Measurements from ENCODE around the gene IFITM2. TPM values are rescaled to one million over a fixed set of nuclear protein-coding genes. Genes with fewer than 3 reads are reported as not detected.

The IFITM2 gene
- total RNA-seq, 4 donors from 2014 or later, result 37.8 to 80.9 (median 44.9) TPM

GRCh38 chr11:287821-288477 lies 19.7 kb upstream of the IFITM2 start:
- no peaks in the 10 kb centered on the region for H3K9me3 ChIP-seq
- no peaks in the 10 kb centered on the region for H3K36me3 ChIP-seq
- no peak for TF ChIP-seq POLR2A (IDR thresholded peaks at IDR 0.05)
- peak overlapping the region; percentile 56 to 62 (median 58) for H3K4me3 ChIP-seq
- H3K27me3 ChIP-seq, result peaks cover 26 to 33% (median 29%) of the 10 kb centered on the region in 3 donors
- no peak for ATAC-seq
- in situ Hi-C loops (cut with MboI; ENCODE audit: low sequenced_read_pairs in 4 of 4), result no loop called here
- peak in 1 of 2 donors; percentile 9 for DNase-seq
- intact Hi-C loops (cut with DNase I; ENCODE audit: low total_unique reads), result loop anchor here (5.0 kb wide), 1 partner anchor 51 kb away; the partner anchor contains the start of genes PSMD13 and SIRT3
- H3K4me1 ChIP-seq, result no peaks in the 10 kb centered on the region
- peak overlapping the region in 1 of 4 donors; percentile 7 for H3K27ac ChIP-seq

- in situ Hi-C loops (cut with MboI; ENCODE audit: low sequenced_read_pairs in 4 of 4) (no loop called here), intact Hi-C loops (cut with DNase I; ENCODE audit: low total_unique reads) (loop anchor here (5.0 kb wide), 1 partner anchor 51 kb away; the partner anchor contains the start of genes PSMD13 and SIRT3)
- ATAC-seq, result peak; percentile 59 to 70
These were observed 18.9 kb upstream of the IFITM2 start, which contains the start of gene PGGHG for GRCh38 chr11:288478-289397. Gene PGGHG, plus strand, starts transcription at chr11:289126. Its CDS starts 691 bp downstream, at chr11:289817.

GRCh38 chr11:289398-289711 lies 18.3 kb upstream of the IFITM2 start:
- peak overlapping the region; percentile 41 to 59 (median 56) for H3K4me3 ChIP-seq
- in situ Hi-C loops (cut with MboI; ENCODE audit: low sequenced_read_pairs in 4 of 4), result no loop called here
- DNase-seq (peak in 1 of 2 donors; percentile 8), ATAC-seq (no peak)
- TF ChIP-seq POLR2A (IDR thresholded peaks at IDR 0.05), result no peak
- TF ChIP-seq CTCF (IDR thresholded peaks at IDR 0.05 in 4 of 5, conservative IDR thresholded peaks at IDR 0.05 in 1 of 5), result no peak
- no peaks in the 10 kb centered on the region for H3K36me3 ChIP-seq
- no peaks in the 10 kb centered on the region for H3K9me3 ChIP-seq
- peaks cover 19 to 27% (median 20%) of the 10 kb centered on the region in 3 donors for H3K27me3 ChIP-seq
- intact Hi-C loops (cut with DNase I; ENCODE audit: low total_unique reads), result loop anchor here (5.0 kb wide), 1 partner anchor 52 kb away; the partner anchor contains the start of genes PSMD13 and SIRT3
- H3K4me1 ChIP-seq, result no peaks in the 10 kb centered on the region
- peak overlapping the region in 3 of 4 donors; percentile 47 to 58 (median 55) for H3K27ac ChIP-seq

More at GRCh38 chr11:288478-289397, 18.9 kb upstream of the IFITM2 start, which contains the start of gene PGGHG:
- Histone ChIP-seq H3K27ac (peak within 1 kb of the TSS; percentile 43 to 58 (median 51)), H3K4me1 (no peaks in the 10 kb centered on the region), H3K9me3 (no peaks in the 10 kb centered on the region), H3K36me3 (no peaks in the 10 kb centered on the region), H3K4me3 (peak within 1 kb of the TSS; percentile 56 to 62 (median 58)), H3K27me3 (peaks cover 20 to 31% (median 26%) of the 10 kb centered on the region in 3 donors)
- TF ChIP-seq POLR2A (IDR thresholded peaks at IDR 0.05) (no peak), CTCF (IDR thresholded peaks at IDR 0.05 in 4 of 5, conservative IDR thresholded peaks at IDR 0.05 in 1 of 5) (no peak)
- DNase-seq, result peak in 1 of 2 donors; percentile 43

- Histone ChIP-seq H3K36me3 (no peaks in the 10 kb centered on the region), H3K27me3 (peaks cover 14 to 21% (median 19%) of the 10 kb centered on the region in 3 donors), H3K4me3 (peak overlapping the region; percentile 41 to 59 (median 56)), H3K4me1 (no peaks in the 10 kb centered on the region), H3K9me3 (no peaks in the 10 kb centered on the region), H3K27ac (peak overlapping the region in 3 of 4 donors; percentile 47 to 58 (median 55))
- in situ Hi-C loops (cut with MboI; ENCODE audit: low sequenced_read_pairs in 4 of 4), result no loop called here
- DNase-seq, result no peak
- no peak for TF ChIP-seq CTCF (IDR thresholded peaks at IDR 0.05 in 4 of 5, conservative IDR thresholded peaks at IDR 0.05 in 1 of 5)
- no peak for TF ChIP-seq POLR2A (IDR thresholded peaks at IDR 0.05)
- intact Hi-C loops (cut with DNase I; ENCODE audit: low total_unique reads), result loop anchor here (5.0 kb wide), 1 partner anchor 53 kb away; the partner anchor contains the start of genes PSMD13 and SIRT3
- ATAC-seq, result no peak
These were observed 17.6 kb upstream of the IFITM2 start for GRCh38 chr11:289712-290620.
